Thyroid gland (tissue), 4 donors: ENCODE measurements around the gene TOM1L2.

Experiments used
- POLR2A ChIP-seq, 2 donors: fragments of 450-650 bp; IDR thresholded peaks; one replicate each; pipeline ENCODE4 v1.6.1; 2017; ENCODE audit warnings: antibody characterized with exemption in 2 of 2, mild to moderate bottlenecking in 2 of 2, moderate library complexity in 1 of 2
- TF ChIP-seq, protein P1 (sequence below), 6 experiments: fragments of 200-600 bp in 3 of 6; fragments of 450-650 bp in 3 of 6; sonication (generic) in 3 of 6; IDR thresholded peaks; one replicate each; pipeline ENCODE4 v1.5.1; 2016 to 2019; ENCODE audit warnings: antibody characterized with exemption in 6 of 6, mild to moderate bottlenecking in 2 of 6, inconsistent platforms in 1 of 6, moderate library complexity in 1 of 6

DNA sequence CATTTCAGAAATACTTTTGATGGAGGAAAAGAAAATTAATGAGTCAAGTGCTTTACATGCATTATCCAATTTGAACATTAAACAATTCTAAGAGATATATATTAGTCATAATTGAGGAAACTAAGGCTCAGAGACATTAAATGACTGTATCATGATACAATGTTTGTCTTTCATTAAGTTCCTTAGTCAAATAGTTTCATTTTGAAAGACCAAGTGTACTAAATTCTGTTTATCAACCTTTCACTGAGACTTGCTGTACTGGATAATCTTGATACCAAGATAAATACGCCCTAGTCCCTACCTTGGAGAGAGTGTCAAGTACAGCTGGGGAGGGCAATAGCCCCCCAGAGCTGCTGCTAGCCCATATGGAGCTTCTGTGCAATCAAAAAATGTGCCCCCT lies 24.2 kb downstream of the TOM1L2 start:
- TF ChIP-seq, protein P1, sequence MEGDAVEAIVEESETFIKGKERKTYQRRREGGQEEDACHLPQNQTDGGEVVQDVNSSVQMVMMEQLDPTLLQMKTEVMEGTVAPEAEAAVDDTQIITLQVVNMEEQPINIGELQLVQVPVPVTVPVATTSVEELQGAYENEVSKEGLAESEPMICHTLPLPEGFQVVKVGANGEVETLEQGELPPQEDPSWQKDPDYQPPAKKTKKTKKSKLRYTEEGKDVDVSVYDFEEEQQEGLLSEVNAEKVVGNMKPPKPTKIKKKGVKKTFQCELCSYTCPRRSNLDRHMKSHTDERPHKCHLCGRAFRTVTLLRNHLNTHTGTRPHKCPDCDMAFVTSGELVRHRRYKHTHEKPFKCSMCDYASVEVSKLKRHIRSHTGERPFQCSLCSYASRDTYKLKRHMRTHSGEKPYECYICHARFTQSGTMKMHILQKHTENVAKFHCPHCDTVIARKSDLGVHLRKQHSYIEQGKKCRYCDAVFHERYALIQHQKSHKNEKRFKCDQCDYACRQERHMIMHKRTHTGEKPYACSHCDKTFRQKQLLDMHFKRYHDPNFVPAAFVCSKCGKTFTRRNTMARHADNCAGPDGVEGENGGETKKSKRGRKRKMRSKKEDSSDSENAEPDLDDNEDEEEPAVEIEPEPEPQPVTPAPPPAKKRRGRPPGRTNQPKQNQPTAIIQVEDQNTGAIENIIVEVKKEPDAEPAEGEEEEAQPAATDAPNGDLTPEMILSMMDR (IDR thresholded peaks at IDR 0.05), result no peak
- TF ChIP-seq POLR2A (IDR thresholded peaks at IDR 0.05), result no peak
